Measurements from ENCODE around the gene PLIN1.

DNA sequence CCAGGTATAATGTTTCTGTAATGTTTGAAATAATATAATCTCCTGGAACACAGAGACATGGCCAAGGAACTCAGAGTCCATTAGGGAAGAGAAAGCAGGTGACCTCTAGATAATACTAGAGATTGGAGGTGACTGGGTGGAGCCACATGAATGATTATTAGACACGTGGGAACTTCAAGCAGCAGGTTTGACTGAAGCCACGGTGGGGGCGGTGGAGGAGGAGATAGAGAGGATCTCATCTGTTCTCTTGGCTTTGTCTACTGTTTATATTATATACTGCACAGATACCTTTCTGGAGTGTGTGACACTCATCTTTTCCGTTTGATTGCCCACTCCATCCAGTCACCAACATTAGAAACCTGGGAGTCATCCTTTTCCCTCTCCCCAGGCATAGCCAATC is 57.6 kb downstream of the PLIN1 start:
- TF ChIP-seq POLR2A (IDR thresholded peaks at IDR 0.05; ENCODE audit: low read depth, low read length) (no peak), RFX5 (IDR thresholded peaks at IDR 0.05; ENCODE audit: low read depth, low read length) (no peak)

Measured in IMR-90 (cell line).